OCI-LY7 (cell line): ENCODE data around the gene AP2A1. TPM values are rescaled to one million over a fixed set of nuclear protein-coding genes. Genes with fewer than 3 reads are reported as not detected.

Experiments
- BruUV-seq: library from RNA; stranded (reverse); fragments of 400-500 nt; replicated peaks from 2 replicates; lab custom pipeline; 2021; lab: Mats Ljungman, UMichigan
- CTCF ChIA-PET: fragments of 300-600 bp; sonication (Branson Sonifier 250); formaldehyde crosslinking; loops from one replicate; lab custom pipeline; 2022; ENCODE audit warnings: antibody characterized with exemption; ENCODE audit not compliant: unreplicated experiment; lab: Charles Lee
- POLR2A ChIA-PET: fragments of 300-600 bp; sonication (Branson Sonifier 250); formaldehyde crosslinking; loops from one replicate; lab custom pipeline; 2022; ENCODE audit warnings: antibody characterized with exemption; lab: Charles Lee
- DNase-seq: peaks from one replicate; pipeline ENCODE4 v3.0.0-alpha.2; 2015; ENCODE audit warnings: low spot score
- H2AFZ ChIP-seq: fragments of 200-600 bp; sonication (generic), shearing (Covaris generic); 2 replicates; pipeline ENCODE4 v1.6.1; 2014; ENCODE audit warnings: mild to moderate bottlenecking, antibody characterized with exemption, low read length, moderate library complexity
- H3K27ac ChIP-seq: fragments of 200-600 bp; sonication (generic); 2 replicates; pipeline ENCODE4 v1.5.1; 2014; ENCODE audit warnings: mixed run types, low read depth, mild to moderate bottlenecking, moderate library complexity, low read length, inconsistent platforms; ENCODE audit not compliant: poor library complexity, severe bottlenecking
- H3K36me3 ChIP-seq: fragments of 200-600 bp; sonication (generic); 2 replicates; pipeline ENCODE4 v1.6.1; 2014; ENCODE audit warnings: mild to moderate bottlenecking, antibody characterized with exemption, low read length, moderate library complexity, mixed read lengths; ENCODE audit not compliant: insufficient read depth
- H3K4me1 ChIP-seq: fragments of 200-600 bp; sonication (generic); 2 replicates; pipeline ENCODE4 v1.5.1; 2014; ENCODE audit warnings: mild to moderate bottlenecking, low read length; ENCODE audit not compliant: insufficient read depth, poor library complexity, severe bottlenecking
- H3K4me2 ChIP-seq: fragments of 200-600 bp; sonication (generic); 2 replicates; pipeline ENCODE4 v1.6.1; 2014; ENCODE audit warnings: mild to moderate bottlenecking, low read length
- H3K4me3 ChIP-seq: fragments of 200-600 bp; sonication (generic); 2 replicates; pipeline ENCODE4 v1.5.1; 2014; ENCODE audit warnings: mild to moderate bottlenecking, low read depth, low read length; ENCODE audit not compliant: poor library complexity, severe bottlenecking
- H3K79me2 ChIP-seq: fragments of 200-600 bp; sonication (generic); 2 replicates; pipeline ENCODE4 v1.6.1; 2016; ENCODE audit warnings: low read depth, mild to moderate bottlenecking, low read length, moderate library complexity, mixed read lengths; ENCODE audit not compliant: insufficient read depth
- H3K9me2 ChIP-seq: fragments of 200-600 bp; sonication (generic); 2 replicates; pipeline ENCODE4 v1.6.1; 2016; ENCODE audit warnings: mild to moderate bottlenecking, low read length, mixed read lengths; ENCODE audit not compliant: insufficient read depth
- H3K9me3 ChIP-seq: fragments of 200-600 bp; sonication (generic); 2 replicates; pipeline ENCODE4 v1.6.1; 2014; ENCODE audit warnings: mild to moderate bottlenecking, mixed run types, low read length, mixed read lengths
- H4K20me1 ChIP-seq: fragments of 200-600 bp; sonication (generic); 2 replicates; pipeline ENCODE4 v1.6.1; 2014; ENCODE audit warnings: mild to moderate bottlenecking, antibody characterized with exemption, low read length, moderate library complexity, mixed read lengths; ENCODE audit not compliant: insufficient read depth
- CTCF ChIP-seq: fragments of 200-600 bp; sonication (generic); conservative IDR thresholded peaks from 2 replicates; pipeline ENCODE4 v1.5.1; 2014; ENCODE audit warnings: mild to moderate bottlenecking, antibody characterized with exemption, low read length, moderate library complexity, mixed read lengths
- EZH2phosphoT487 ChIP-seq: fragments of 200-600 bp; sonication (generic); IDR thresholded peaks from 2 replicates; pipeline ENCODE4 v1.6.1; 2018; ENCODE audit warnings: low read depth, borderline replicate concordance, mild to moderate bottlenecking, mixed run types, antibody characterized with exemption, low read length, moderate library complexity, mixed read lengths
- intact Hi-C: fragments of 100-400 bp; cut with micrococcal nuclease; formaldehyde crosslinking; loops from one replicate; pipeline ENCODE4 v1.10.0; 2022; ENCODE audit not compliant: unreplicated experiment
- total RNA-seq, 2 experiments: library from RNA; depleted of rRNA in 1 of 2; stranded (reverse); fragments of >200 nt in 1 of 2; shearing (Covaris generic) in 1 of 2; gene quantifications; 2 replicates each; pipeline ENCODE4 v1.2.3, GENCODE V29; 2014 to 2022

AP2A1 gene
- total RNA-seq, 2 experiments from 2014 or later, result 46.9 to 47.4 TPM

- Histone ChIP-seq H3K79me2 (no peaks in the 10 kb centered on the region), H4K20me1 (no peaks in the 10 kb centered on the region), H3K4me3 (no peak overlapping the region), H3K27ac (no peak overlapping the region), H2AFZ (no peak overlapping the region), H3K4me2 (no peak overlapping the region), H3K36me3 (peaks cover 79% of the 10 kb centered on the region), H3K9me2 (no peaks in the 10 kb centered on the region), H3K4me1 (no peaks in the 10 kb centered on the region), H3K9me3 (no peaks in the 10 kb centered on the region)
- ChIA-PET POLR2A (interaction anchor here (1.2 kb wide), 1 partner anchor 14 kb away, joined by 3 read pairs; no protein-coding TSS in a partner anchor), CTCF (no interaction called here)
- intact Hi-C loops, result no loop called here
- no peak for DNase-seq
- TF ChIP-seq CTCF (no peak), EZH2phosphoT487 (no peak)
- no TSS peak for BruUV-seq
Measured at GRCh38 chr19:49798574-49798973, 31.8 kb downstream of the AP2A1 start.

GRCh38 chr19:49799271-49799797 lies 32.5 kb downstream of the AP2A1 start:
- H3K36me3 ChIP-seq, result peaks cover 82% of the 10 kb centered on the region
- H3K4me3 ChIP-seq, result no peak overlapping the region
- no peak for TF ChIP-seq EZH2phosphoT487
- no peak for TF ChIP-seq CTCF
- no peaks in the 10 kb centered on the region for H4K20me1 ChIP-seq
- no peaks in the 10 kb centered on the region for H3K79me2 ChIP-seq
- intact Hi-C loops, result no loop called here
- H2AFZ ChIP-seq, result no peak overlapping the region
- POLR2A ChIA-PET, result no interaction called here
- BruUV-seq, result no TSS peak
- H3K4me2 ChIP-seq, result no peak overlapping the region
- no peak overlapping the region for H3K27ac ChIP-seq
- no peaks in the 10 kb centered on the region for H3K9me3 ChIP-seq
- H3K4me1 ChIP-seq, result no peaks in the 10 kb centered on the region
- DNase-seq, result no peak
- H3K9me2 ChIP-seq, result no peaks in the 10 kb centered on the region
- CTCF ChIA-PET, result no interaction called here

GRCh38 chr19:49799798-49800376 lies 33.1 kb downstream of the AP2A1 start:
- peak; percentile 17 for DNase-seq
- Histone ChIP-seq H4K20me1 (no peaks in the 10 kb centered on the region), H3K4me2 (no peak overlapping the region), H3K27ac (no peak overlapping the region), H3K4me3 (no peak overlapping the region), H3K9me3 (no peaks in the 10 kb centered on the region), H3K4me1 (no peaks in the 10 kb centered on the region), H3K79me2 (no peaks in the 10 kb centered on the region), H3K36me3 (peaks cover 84% of the 10 kb centered on the region), H3K9me2 (no peaks in the 10 kb centered on the region), H2AFZ (no peak overlapping the region)
- intact Hi-C loops, result no loop called here
- ChIA-PET POLR2A (no interaction called here), CTCF (interaction anchor here (0.6 kb wide), 1 partner anchor 539 kb away, joined by 3 read pairs; no protein-coding TSS in a partner anchor)
- no TSS peak for BruUV-seq
- peak; percentile 57 for TF ChIP-seq CTCF
- TF ChIP-seq EZH2phosphoT487, result no peak
